PC-9 (cell line): Measurements from ENCODE around the gene MYO1B.

Experiments used
- CTCF ChIP-seq: fragments of 200-600 bp; sonication (generic); conservative IDR thresholded peaks from 2 replicates; pipeline ENCODE4 v1.6.1; 2017; ENCODE audit warnings: mixed run types, antibody characterized with exemption, mild to moderate bottlenecking, moderate library complexity
- EZH2 ChIP-seq: fragments of 200-600 bp; sonication (generic); IDR thresholded peaks from 2 replicates; pipeline ENCODE4 v1.8.0; 2017; ENCODE audit warnings: antibody characterized with exemption, low read depth

- TF ChIP-seq CTCF = no peak
- TF ChIP-seq EZH2 = no peak
Observed at GRCh38 chr2:191322828-191323506, 77.8 kb downstream of the MYO1B start.
